Measurements from ENCODE around the gene GPR15. TPM values are rescaled to one million over a fixed set of nuclear protein-coding genes. Genes with fewer than 3 reads are reported as not detected.

GPR15 gene
- total RNA-seq, 4 donors from 2014 or later = 1.5 to 2.7 (median 1.7) TPM

DNA sequence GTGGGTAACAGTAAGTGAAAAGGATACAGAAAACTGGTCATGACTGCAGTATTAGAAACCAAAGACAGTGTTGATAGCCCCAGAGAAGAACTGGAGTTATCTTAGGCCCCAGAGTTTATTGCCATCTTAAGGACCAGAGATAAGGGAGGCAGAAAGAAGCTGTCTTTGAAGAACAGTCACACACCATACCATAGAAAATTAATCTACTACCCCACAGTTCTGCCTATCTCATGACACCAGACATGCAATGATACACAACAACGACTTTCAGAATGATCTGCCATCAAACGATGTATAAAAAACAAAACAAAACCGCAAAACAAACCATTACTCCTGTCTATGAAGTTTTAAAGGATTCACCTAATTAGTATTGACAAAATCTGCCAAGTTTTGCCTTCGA lies 52.0 kb downstream of the GPR15 start:
- Histone ChIP-seq H3K36me3 (peaks cover 4 to 96% (median 6%) of the 10 kb centered on the region in 3 donors), H3K27ac (no peak overlapping the region), H3K27me3 (no peaks in the 10 kb centered on the region), H3K4me3 (no peak overlapping the region), H3K4me1 (no peaks in the 10 kb centered on the region), H3K9me3 (no peaks in the 10 kb centered on the region)
- TF ChIP-seq POLR2A (IDR thresholded peaks at IDR 0.05) = no peak
- TF ChIP-seq, protein P1, sequence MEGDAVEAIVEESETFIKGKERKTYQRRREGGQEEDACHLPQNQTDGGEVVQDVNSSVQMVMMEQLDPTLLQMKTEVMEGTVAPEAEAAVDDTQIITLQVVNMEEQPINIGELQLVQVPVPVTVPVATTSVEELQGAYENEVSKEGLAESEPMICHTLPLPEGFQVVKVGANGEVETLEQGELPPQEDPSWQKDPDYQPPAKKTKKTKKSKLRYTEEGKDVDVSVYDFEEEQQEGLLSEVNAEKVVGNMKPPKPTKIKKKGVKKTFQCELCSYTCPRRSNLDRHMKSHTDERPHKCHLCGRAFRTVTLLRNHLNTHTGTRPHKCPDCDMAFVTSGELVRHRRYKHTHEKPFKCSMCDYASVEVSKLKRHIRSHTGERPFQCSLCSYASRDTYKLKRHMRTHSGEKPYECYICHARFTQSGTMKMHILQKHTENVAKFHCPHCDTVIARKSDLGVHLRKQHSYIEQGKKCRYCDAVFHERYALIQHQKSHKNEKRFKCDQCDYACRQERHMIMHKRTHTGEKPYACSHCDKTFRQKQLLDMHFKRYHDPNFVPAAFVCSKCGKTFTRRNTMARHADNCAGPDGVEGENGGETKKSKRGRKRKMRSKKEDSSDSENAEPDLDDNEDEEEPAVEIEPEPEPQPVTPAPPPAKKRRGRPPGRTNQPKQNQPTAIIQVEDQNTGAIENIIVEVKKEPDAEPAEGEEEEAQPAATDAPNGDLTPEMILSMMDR (IDR thresholded peaks at IDR 0.05) = no peak
- 79 to 95% methylated on average over 4 of the region's 4 CpGs for WGBS, 2 donors
- no peak for DNase-seq
- intact Hi-C loops (cut with DNase I) = no loop called here

Small RNA genes within 50 kb of the gene (small RNA-seq; reads per million reads assigned to genes)
- 0 reads per million in 4 donors for gene RPL38P4

Other genes starting within 250 kb of the GPR15 start
- not detected for gene OR5H2, start 249.5 kb upstream of the GPR15 start, total RNA-seq
- not detected for gene OR5K4, start 178.1 kb upstream of the GPR15 start, total RNA-seq
- gene OR5K3, start 141.3 kb upstream of the GPR15 start, total RNA-seq = not detected
- gene OR5K1, start 68.8 kb upstream of the GPR15 start, total RNA-seq = not detected
- gene OR5K2, start 34.3 kb upstream of the GPR15 start, total RNA-seq = not detected
- 100 to 1,000 TPM in 2 of 4 donors, 10 to 100 TPM in 2; 80.0 to 192 (median 109) TPM for gene CLDND1, start 9.1 kb upstream of the GPR15 start, total RNA-seq
- 10 to 100 TPM; 18.3 to 23.6 (median 21.4) TPM for gene CPOX, start 61.6 kb downstream of the GPR15 start, total RNA-seq
- 1 to 10 TPM; 3.9 to 5.3 (median 4.4) TPM for gene ST3GAL6, start 231.4 kb downstream of the GPR15 start, total RNA-seq